A204.1 (cell line): ENCODE data around the gene EXT2.

Experiments
- FAIRE-seq: peaks from 2 replicates; lab custom pipeline; 2012; peaks lifted over from hg19 to GRCh38; lab: Jason Lieb, UNC

Gene EXT2

DNA sequence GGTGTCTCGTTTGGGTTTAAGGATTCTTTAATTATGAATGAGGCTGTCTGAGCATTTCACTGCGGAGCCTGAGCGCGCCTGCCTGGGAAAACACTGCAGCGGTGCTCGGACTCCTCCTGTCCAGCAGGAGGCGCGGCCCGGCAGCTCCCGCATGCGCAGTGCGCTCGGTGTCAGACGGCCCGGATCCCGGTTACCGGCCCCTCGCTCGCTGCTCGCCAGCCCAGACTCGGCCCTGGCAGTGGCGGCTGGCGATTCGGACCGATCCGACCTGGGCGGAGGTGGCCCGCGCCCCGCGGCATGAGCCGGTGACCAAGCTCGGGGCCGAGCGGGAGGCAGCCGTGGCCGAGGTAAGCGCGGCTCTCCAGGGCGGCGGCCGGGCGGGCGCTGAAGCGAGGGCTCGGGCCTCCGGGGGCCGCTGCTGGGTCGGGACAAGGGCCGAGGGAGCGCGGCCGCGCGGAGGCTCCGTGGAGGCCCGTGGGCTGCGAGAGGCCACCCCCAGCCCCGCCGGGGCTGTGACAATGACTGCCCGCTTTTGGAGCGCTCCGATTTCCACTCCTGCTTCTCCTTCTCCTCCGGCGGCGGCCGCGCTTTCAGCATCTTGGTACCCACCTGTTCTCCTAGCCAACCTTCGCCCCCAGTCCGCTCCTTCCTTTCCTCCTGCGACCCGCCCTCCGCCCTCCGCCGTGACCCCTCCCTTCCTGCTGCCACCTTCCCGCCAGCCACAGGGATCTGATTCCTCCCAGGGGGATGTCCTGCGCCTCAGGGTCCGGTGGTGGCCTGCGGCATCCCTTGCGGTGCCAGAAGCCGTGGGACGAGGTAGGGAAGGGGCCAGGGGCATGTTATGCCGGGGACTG is at the start of gene EXT2:
Gene EXT2, plus strand, starts transcription at position 173 of the 854 bp plus-strand sequence. CDS start 12,035 bp downstream, outside the sequence.
- FAIRE-seq, result peak; percentile 21

DNA sequence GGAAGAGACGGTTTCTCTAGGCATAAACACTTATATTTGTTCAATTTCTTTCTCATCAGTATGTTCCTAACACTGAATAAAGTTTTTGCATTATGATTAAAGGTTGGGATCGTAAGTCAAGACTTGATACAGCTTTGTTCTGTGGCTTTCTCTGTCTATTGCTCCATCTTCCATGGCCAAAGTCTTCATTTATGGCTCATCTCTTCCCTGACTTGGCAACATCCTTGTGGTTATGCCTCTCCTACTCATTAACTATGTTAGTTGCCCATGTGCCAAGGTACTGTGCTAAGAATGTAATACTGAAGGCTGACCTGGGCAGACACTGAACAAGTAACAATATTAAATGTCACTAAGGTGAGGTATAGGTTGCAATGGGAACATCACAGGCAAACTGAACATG is 49.3 kb upstream of the EXT2 start:
- FAIRE-seq, result no peak

DNA sequence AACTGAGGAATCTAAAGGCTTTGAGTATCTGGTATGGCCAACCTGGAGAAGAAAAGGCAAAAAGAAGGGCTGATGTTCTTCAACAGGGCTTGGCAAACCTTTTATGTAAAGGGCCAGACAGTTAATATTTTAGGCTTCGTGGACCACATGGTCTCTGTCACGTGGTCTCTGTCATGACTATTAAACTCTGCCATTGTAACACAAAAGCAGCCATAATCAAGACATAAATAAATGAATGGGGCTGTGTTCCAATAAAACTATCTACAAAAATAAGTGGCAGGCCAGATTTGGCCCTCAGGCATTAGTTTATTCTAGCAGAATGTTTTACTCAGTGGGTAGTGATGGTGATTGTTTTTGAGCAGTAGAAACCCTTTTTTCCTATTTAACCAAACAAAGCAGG is 48.2 kb upstream of the EXT2 start:
- no peak for FAIRE-seq

DNA sequence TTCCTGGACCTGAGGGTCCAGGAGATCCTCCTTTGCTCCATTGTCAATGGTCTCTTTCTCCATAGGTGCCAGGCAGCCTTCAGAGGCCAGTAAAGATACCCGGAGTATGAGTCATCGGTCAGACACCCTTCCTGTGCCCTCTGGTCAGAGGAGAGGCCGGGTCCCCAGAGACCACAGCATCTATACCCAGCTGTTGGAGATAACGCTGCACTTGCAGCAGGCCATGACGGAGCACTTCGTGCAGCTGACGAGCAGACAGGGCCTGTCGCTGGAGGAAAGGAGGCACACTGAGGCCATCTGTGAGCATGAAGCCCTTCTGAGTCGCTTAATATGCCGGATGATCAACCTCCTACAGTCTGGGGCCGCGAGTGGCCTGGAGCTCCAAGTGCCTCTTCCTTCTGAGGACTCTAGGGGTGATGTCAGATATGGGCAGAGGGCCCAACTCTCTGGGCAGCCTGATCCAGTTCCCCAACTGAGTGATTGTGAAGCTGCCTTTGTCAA is 47.5 kb upstream of the EXT2 start, which contains the start of gene ACCSL:
Gene ACCSL, plus strand, starts transcription at position 51 of the 501 bp plus-strand sequence. Its CDS starts 56 bp downstream, at position 107.
- no peak for FAIRE-seq

DNA sequence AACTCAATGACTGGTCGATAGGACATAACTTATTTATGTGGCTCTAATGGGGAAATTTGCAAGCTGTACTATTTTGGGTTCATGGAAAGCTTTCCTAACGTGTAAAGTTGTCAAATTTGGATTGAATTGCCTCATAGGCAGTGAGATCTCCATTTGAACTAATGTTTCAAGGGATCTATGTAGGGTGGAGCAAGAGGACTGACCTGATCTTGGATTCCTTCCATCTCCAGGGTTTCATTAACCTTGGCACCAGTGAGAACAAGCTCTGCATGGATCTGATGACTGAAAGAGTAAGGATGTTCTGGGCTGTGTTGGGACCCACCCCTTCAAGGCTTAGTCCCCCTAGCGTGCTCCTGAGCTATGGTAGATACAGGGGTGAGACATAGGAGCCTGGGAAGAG is 45.6 kb upstream of the EXT2 start:
- no peak for FAIRE-seq

DNA sequence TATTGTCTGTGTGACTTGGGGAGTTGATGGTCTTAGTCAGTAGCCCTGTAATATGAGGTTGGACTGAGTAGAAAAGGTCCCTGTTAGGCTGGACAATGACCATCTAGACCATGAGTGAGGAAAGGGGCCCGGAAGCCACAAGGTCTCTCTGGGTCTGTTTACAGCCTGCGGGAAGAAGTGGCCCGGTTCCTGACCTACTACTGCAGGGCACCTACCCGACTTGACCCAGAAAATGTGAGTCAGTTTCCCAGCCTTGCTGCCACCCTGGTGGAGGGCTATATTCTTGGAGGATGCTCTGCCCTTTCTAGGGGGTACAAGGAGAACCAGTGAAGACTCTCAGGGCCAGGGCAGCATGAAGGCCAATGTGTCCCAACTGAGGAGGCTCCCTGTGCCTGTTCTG is 44.3 kb upstream of the EXT2 start:
- no peak for FAIRE-seq

DNA sequence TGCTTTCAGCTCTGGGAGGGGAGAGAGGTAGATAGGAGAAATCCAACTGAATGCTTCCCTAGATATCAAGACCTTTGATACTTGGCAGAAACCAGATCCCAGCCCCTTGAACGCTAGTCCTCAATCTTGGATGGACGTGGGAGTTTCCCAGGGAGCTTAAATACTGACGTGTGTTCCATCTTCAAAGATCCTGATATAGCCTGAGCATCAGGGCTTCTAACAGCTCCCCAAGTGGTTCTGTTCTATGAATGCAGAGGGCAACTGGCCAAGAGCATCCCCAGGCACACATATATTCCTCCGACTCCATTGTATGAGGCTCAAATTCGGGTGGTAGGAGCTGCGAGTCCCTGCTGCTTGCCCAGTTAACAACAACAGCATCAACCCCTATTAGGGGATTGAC is 38.1 kb upstream of the EXT2 start:
- no peak for FAIRE-seq

DNA sequence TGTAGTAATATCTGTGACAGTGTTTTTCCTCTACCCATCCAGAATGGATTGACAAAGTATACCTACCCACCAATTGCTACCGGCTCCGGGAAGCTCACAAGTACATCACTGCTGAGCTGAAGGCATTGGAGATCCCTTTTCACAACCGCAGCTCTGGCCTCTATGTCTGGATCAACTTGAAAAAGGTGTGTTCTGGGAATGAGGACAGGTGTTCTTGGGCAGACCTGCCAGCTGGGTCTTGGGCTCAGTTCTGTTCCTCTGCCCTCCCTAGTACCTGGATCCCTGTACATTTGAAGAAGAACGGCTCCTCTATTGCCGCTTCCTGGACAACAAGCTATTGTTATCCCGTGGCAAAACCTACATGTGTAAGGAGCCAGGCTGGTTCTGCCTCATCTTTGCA is 37.2 kb upstream of the EXT2 start:
- no peak for FAIRE-seq

DNA sequence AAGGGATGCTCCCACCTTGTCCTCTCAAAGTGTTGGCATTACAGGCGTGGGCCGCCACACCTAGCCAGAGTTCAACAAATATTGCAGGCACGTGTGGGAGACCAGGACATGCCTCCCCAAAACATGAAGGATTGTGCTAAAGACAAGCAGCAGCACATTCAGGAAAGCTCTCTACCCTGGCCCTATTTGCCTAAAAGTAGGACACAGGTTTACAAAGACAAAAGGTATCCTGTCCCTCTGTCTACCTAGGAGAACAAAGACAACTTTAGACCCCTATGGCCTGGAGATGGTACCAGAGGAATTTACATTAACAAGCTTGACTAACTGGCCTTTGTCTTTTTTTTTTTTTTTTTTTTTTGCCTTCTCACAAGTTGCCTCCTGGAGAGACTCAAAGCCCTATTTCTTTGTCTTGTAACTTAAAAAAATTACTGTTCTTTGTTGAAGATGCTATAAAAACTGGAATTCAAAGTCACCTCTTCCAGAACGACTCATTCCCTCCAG is 30.3 kb upstream of the EXT2 start:
- FAIRE-seq, result no peak

DNA sequence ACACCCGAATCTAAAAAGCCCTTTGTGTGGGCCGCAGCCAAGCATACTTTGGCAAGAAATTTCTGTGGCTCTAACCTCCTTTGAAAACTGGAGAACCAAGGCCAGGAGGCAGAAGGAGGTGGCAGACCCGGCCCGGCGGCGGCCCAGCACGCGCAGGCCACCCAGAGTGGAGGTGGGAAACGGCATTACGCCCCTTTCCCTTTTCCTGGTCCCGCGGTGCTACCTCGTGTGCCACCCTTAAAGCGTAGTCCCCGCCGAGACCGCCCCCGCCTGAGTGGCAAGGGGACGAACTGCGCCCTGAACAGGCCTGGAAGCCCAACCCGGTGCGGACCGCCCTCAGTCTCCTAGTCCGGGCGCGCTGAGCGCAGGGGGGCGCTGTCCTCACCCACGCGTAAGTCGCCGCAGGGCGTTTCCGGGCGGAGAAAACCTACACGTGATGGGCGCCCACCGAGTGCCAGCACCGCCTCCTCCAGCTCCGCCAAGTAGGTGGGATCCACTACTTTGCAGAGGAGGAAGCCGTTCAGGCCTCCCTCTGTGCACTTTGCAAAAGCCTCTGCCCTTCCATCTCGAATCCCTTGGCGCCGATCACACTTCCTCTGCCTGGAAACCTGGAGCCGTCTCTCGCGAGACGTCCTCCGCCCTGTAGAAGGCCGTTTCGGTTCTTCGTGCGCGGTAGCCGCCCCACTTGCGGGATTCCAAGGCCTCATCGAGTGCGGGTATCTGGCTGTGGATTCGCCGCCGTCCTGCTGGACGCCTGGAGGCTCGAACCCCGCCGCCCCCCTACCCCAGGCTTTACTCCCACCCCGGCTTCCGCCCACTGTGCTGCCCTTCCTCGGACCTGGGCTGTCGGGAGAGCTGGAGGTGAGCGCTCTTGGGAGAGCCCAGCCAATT is 29.4 kb upstream of the EXT2 start, which contains the start of gene ACCS:
Gene ACCS, plus strand, starts transcription at position 430 of the 891 bp plus-strand sequence. CDS start 1,358 bp downstream, outside the sequence.
- FAIRE-seq, result no peak

DNA sequence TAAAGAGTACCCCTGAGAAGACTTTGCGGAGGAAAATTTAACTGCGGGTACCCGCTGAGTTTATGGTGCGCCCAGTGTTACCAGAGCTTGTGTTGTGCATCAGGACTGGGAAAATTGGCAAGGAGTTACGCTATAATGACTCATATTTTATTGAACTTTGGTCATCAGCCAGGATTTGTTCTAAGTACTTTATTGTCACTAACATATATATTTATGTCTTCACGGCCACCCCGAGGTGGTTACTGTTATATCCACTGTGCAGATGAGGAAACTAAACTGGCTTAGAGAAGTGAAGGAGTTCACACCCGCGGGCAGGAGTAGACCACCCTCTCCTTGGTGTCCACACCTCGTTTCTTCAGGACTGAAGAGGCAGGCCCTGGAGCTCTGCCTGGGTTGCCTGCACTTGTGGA is 28.7 kb upstream of the EXT2 start:
- FAIRE-seq, result no peak

DNA sequence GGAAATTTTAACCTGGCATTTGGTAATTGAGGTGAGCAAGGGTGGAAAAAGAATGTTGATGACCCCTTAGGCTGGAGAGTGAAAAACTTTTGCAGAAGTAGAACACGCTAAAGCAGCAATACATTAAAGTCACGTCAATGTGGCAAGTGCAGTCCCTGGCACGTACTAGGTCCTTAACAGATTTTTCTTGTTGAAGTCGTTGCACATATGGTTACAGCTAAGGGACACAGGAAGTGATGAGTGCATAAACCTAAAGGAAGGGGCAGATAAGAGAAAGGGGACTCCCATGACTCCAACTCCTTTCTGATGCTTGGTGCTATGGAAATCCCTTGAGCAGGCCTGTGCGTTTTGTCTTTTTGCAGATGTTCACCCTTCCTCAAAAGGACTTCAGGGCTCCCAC is 28.2 kb upstream of the EXT2 start:
- FAIRE-seq, result no peak

DNA sequence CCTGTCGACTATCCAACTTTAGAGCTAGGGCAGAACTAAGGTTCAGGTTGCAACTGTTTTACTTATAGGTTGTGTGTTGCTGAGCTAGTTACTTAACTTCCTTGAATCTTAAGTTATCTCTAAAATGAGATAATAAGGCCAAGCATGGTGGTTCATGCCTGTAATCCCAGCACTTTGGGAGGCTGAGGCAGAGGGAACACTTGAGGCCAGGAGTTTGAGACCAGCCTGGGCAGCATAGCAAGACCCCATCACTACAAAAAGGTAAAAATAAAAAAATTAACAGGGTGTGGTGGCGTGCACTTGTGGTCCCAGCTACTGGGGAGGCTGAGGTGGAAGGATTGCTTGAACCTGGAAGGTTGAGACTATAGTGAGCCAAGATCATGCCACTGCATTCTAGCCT is 27.3 kb upstream of the EXT2 start:
- no peak for FAIRE-seq

DNA sequence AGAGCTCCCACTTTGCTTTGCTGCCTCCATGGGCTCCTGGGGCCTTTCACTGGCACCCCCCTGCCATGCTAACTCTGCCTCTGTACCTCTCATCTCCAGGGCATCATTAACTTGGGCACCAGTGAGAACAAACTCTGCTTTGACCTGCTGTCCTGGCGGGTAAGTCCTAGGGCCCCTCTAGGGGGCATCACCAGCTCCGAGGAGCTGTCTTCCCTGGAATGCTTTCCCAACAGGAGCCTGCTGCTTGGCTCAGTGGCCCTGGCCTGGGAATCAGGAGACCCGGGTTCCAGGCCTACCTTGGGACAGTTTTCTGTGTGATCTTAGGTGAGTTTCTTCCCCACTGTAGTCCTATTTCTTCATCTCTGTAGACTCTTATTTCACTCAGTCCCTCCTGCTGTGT is 24.3 kb upstream of the EXT2 start:
- FAIRE-seq, result no peak

DNA sequence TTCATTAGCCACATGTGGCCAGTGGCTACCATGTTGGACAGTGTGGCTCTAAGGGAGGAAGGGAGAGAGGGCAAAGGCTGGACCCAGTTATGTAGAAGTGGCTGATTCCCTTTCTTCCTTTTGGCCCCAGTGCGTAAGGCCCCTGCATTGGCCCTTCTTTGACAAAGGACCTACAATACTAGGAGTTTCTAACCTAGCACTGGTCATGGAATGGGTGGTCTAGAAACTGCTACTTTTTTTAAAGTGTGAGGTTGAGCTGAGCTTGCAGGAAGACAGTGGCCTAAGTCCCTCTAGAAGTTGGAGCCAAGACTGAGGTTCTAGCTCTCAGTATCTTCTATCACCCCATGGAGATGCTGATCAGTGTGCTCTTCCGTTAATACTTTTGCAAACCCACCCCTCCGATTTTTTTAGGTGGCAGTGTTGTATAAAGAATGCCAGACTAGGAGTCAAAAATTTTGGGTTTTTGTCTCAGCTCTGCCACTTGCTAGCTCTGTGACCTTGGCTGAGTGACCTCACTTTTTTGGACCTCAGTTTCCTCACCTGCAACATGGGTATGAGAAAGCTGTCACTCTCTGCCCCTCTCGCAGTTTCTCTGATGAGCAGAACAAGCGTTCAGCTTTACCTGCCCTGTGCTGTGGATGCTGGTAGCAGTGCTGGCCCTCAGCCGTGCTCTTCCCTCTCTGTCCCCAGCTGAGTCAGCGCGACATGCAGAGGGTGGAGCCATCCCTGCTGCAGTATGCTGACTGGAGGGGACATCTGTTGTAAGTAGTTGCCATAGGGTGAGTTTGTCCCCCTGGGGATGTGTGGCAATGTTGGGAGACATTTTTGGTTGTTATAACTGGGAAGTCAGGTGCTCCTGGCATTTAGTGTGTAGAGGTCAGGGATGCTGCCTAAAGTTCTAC is 22.5 kb upstream of the EXT2 start:
- no peak for FAIRE-seq

DNA sequence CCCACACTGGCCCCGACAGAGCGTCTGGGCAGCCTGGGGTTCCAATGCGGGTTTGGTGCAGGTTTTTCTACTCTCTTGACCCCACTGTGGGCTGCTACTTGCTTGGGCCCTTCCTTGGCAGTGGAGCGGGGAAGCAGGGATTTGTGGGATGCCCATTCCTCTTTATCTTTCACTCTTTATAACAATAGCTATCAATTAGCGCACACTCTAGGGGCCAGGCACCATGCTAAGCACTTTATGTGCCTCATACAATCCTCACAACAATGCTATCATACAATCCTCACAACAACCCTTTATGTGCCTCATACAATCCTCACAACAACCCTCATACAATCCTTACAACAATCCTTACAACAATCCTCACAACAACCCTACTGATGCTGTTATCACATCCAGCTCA is 16.7 kb upstream of the EXT2 start:
- no peak for FAIRE-seq

DNA sequence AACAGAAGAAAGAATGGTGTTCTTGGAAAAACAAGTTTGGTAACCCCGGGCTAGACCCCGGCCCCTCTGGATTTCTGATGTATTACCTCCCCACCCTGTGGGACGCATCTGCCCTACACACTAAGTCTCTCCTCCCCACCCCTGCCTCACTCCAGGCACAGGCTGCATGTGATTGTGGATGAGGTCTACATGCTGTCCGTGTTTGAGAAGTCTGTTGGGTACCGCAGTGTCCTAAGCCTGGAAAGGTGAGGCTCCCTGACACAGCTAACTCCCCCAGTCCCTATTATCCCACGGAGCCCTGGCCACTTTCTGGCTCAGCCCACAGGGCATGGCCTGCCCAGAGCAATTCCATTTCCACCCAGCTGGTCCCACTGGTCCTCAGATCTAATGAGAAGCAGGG is 16.1 kb upstream of the EXT2 start:
- FAIRE-seq, result no peak

DNA sequence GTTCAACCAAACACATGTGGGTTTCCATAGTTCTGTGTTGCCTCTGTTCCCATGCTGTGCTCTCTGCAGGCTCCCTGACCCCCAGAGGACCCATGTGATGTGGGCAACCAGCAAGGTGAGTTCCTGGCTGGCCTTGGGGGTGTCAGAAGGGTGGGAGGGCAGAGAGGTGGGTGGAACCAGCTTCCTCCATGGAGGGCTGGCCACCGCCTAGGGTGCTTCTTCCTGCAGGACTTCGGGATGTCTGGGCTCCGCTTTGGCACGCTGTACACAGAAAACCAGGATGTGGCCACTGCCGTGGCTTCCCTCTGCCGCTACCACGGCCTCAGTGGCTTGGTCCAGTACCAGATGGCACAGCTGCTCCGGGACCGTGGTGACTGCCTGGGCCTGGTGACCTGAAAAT is 14.5 kb upstream of the EXT2 start:
- FAIRE-seq, result no peak

DNA sequence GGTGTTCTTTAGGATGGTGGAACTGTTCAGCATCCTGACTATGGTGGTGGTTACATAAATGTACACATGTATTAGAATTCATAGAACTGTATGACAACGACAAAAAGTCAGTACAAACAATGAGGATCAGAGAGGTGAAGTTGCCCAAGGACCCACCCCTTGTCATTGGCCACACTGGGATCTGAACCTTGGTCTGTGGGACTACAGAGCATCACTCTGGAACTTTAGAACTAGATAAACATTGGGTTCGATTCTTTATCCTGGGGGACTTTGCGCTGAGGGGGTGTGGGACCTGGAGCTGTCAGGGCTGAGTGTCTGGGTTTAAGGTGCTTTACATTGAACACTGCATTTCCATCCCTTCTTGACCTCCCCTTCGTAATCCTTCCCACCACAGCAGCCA is 12.8 kb upstream of the EXT2 start:
- no peak for FAIRE-seq

DNA sequence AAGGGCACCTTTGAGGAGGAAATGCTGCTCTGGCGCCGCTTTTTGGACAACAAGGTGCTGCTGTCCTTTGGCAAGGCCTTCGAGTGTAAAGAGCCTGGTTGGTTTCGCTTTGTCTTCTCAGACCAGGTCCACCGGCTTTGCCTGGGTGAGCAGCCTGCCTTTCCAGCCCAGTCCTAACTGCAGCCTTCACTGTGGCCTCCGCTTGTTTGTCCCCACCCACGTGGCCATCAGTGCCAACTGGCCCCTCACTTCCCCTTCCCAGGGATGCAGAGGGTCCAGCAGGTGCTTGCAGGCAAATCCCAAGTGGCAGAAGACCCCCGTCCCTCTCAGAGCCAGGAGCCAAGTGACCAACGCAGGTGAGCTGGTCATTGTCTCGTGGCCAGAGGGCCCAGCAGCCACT is 12.0 kb upstream of the EXT2 start:
- FAIRE-seq, result no peak

DNA sequence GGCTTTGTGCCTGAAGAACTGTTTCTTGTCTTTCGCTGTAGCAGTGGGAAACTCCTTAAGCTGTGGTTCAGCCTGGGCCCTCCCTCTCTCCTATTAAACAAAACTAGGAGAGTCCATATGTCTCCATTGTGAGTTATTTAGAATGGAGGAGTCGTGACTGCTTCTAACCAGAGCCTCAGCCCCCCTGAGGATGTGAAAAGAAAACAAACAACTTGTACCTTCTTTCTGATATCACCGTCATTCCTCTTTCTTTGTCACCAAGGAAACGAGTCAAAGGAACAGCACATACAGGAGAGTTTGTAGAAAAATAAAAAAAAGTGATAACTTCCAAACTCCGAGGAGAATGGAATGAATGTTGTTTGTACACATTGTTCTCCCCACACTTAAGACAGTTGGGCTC is 11.6 kb upstream of the EXT2 start:
- no peak for FAIRE-seq

DNA sequence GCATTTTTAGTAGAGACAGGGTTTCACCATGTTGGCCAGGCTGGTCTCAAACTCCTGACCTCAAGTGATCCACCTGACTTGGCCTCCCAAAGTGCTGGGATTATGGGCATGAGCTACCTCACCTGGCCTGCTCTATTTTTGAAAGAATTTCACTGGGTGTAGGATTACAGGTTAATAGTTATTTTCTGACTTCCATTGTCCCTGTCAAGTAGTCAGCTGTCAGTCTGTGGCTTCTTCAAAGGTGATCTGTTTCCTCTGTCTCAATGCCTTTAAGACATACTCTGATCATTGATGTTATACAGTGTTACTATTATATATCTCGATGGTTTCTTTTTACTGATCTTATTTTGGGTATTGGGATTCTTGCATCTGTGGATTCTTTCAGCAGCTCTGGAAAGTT is 10.1 kb upstream of the EXT2 start:
- FAIRE-seq, result no peak
